IMR-90 (cell line): ENCODE data around the gene RORC. TPM values are rescaled to one million over a fixed set of nuclear protein-coding genes. Genes with fewer than 3 reads are reported as not detected.

ENCODE experiments used
- ATAC-seq: fragments of 200-7000 bp; cut with Tn5 transposase; 2 replicates; pipeline ENCODE4 v1.9.1; 2020; ENCODE audit warnings: low read depth, mild to moderate bottlenecking, moderate library complexity
- BruUV-seq: library from RNA; stranded (reverse); fragments of 400-500 nt; replicated peaks from 2 replicates; lab custom pipeline; 2021; lab: Mats Ljungman, UMichigan
- CTCF ChIA-PET: fragments of 300-600 bp; formaldehyde crosslinking; extraction: SDS; loops from one replicate; lab custom pipeline; 2021; ENCODE audit warnings: antibody characterized with exemption; lab: Yijun Ruan, JAX
- POLR2A ChIA-PET: fragments of 300-600 bp; sonication (Branson Sonifier 250); formaldehyde crosslinking; loops from one replicate; lab custom pipeline; 2022; ENCODE audit warnings: antibody characterized with exemption; ENCODE audit not compliant: unreplicated experiment; lab: Charles Lee
- DNase-seq: peaks from one replicate; pipeline ENCODE4 v3.0.0; 2013
- H2AFZ ChIP-seq: replicated peaks from 2 replicates; pipeline ENCODE3; 2013; ENCODE audit warnings: low read length, mild to moderate bottlenecking; ENCODE audit not compliant: poor library complexity
- H2AK5ac ChIP-seq: 2 replicates; pipeline ENCODE4 v1.6.1; 2013; ENCODE audit warnings: low read depth, low read length, inconsistent platforms
- H2AK9ac ChIP-seq: replicated peaks from 2 replicates; pipeline ENCODE3; 2013; ENCODE audit warnings: mild to moderate bottlenecking, low read depth, low read length, moderate library complexity; ENCODE audit not compliant: poor library complexity
- H2BK120ac ChIP-seq: 2 replicates; pipeline ENCODE4 v1.6.1; 2013; ENCODE audit warnings: low read depth, low read length, inconsistent platforms
- H2BK15ac ChIP-seq: 3 replicates; pipeline ENCODE4 v1.6.1; 2013; ENCODE audit warnings: low read depth, low read length, inconsistent platforms
- H2BK20ac ChIP-seq: 2 replicates; pipeline ENCODE4 v1.6.1; 2013; ENCODE audit warnings: low read depth, mild to moderate bottlenecking, inconsistent platforms, low read length, moderate library complexity
- H2BK5ac ChIP-seq: 2 replicates; pipeline ENCODE4 v1.6.1; 2013; ENCODE audit warnings: mild to moderate bottlenecking, low read depth, low read length, inconsistent platforms; ENCODE audit not compliant: poor library complexity, severe bottlenecking
- H3K14ac ChIP-seq: replicated peaks from 2 replicates; pipeline ENCODE4 v1.6.1; 2013; ENCODE audit warnings: low read depth, low read length, inconsistent platforms
- H3K18ac ChIP-seq: 2 replicates; pipeline ENCODE4 v1.6.1; 2013; ENCODE audit warnings: low read depth, low read length, control low read depth
- H3K23ac ChIP-seq: 2 replicates; pipeline ENCODE4 v1.6.1; 2013; ENCODE audit warnings: low read depth, low read length, inconsistent platforms
- H3K27ac ChIP-seq: 2 replicates; pipeline ENCODE4 v1.5.1; 2013; ENCODE audit warnings: mild to moderate bottlenecking, control low read depth, low read length; ENCODE audit not compliant: insufficient read depth
- H3K27me3 ChIP-seq: 2 replicates; pipeline ENCODE4 v1.6.1; 2013; ENCODE audit warnings: low read length; ENCODE audit not compliant: control insufficient read depth, insufficient read depth
- H3K36me3 ChIP-seq: 2 replicates; pipeline ENCODE4 v1.6.1; 2013; ENCODE audit warnings: low read length, mixed read lengths; ENCODE audit not compliant: control insufficient read depth, insufficient read depth
- H3K4ac ChIP-seq: 2 replicates; pipeline ENCODE4 v1.6.1; 2013; ENCODE audit warnings: low read depth, low read length, inconsistent platforms
- H3K4me1 ChIP-seq: 2 replicates; pipeline ENCODE4 v1.6.1; 2013; ENCODE audit warnings: low read length, mixed read lengths; ENCODE audit not compliant: control insufficient read depth, insufficient read depth
- H3K4me2 ChIP-seq: 2 replicates; pipeline ENCODE4 v1.6.1; 2013; ENCODE audit warnings: low read depth, mild to moderate bottlenecking, control low read depth, low read length, moderate library complexity
- H3K4me3 ChIP-seq: 2 replicates; pipeline ENCODE4 v1.5.1; 2013; ENCODE audit warnings: low read depth, mild to moderate bottlenecking, control low read depth, low read length, moderate library complexity; ENCODE audit not compliant: insufficient read depth
- H3K56ac ChIP-seq: 2 replicates; pipeline ENCODE4 v1.6.1; 2013; ENCODE audit warnings: low read length, inconsistent platforms; ENCODE audit not compliant: insufficient read depth; ENCODE audit errors: extremely low read depth
- H3K79me1 ChIP-seq, 2 experiments: 2 replicates each; pipeline ENCODE4 v1.6.1; 2013; ENCODE audit warnings: low read length in 2 of 2, inconsistent platforms in 1 of 2, low read depth in 1 of 2
- H3K9ac ChIP-seq: 2 replicates; pipeline ENCODE4 v1.6.1; 2013; ENCODE audit warnings: low read depth, low read length, control low read depth
- H3K9me1 ChIP-seq: 2 replicates; pipeline ENCODE4 v1.6.1; 2013; ENCODE audit warnings: low read length, inconsistent platforms; ENCODE audit not compliant: insufficient read depth
- H3K9me3 ChIP-seq: 2 replicates; pipeline ENCODE4 v1.6.1; 2013; ENCODE audit warnings: low read length; ENCODE audit not compliant: control insufficient read depth, insufficient read depth
- H4K20me1 ChIP-seq: 2 replicates; pipeline ENCODE4 v1.6.1; 2013; ENCODE audit warnings: low read length, inconsistent platforms; ENCODE audit not compliant: insufficient read depth
- H4K5ac ChIP-seq: 2 replicates; pipeline ENCODE4 v1.6.1; 2013; ENCODE audit warnings: mild to moderate bottlenecking, low read depth, low read length, control low read depth
- H4K8ac ChIP-seq, 2 experiments: 2 replicates each; pipeline ENCODE4 v1.6.1; 2013; ENCODE audit warnings: low read depth in 2 of 2, low read length in 2 of 2, control low read depth in 1 of 2, inconsistent platforms in 1 of 2
- H4K91ac ChIP-seq: 2 replicates; pipeline ENCODE4 v1.6.1; 2013; ENCODE audit warnings: low read depth, low read length, inconsistent platforms; ENCODE audit not compliant: insufficient read depth
- CEBPB ChIP-seq: IDR thresholded peaks from 2 replicates; pipeline ENCODE4 v1.6.1; 2012; ENCODE audit warnings: low read depth, low read length, improper control_type of control experiment
- FOS ChIP-seq: fragments of 150-350 bp; IDR thresholded peaks from 2 replicates; pipeline ENCODE4 v1.6.1; 2016; ENCODE audit warnings: low read depth, low read length
- MAFK ChIP-seq: IDR thresholded peaks from 2 replicates; pipeline ENCODE4 v1.6.1; 2012; ENCODE audit warnings: low read depth, low read length, improper control_type of control experiment
- MAZ ChIP-seq: IDR thresholded peaks from 2 replicates; pipeline ENCODE4 v1.6.1; 2012; ENCODE audit warnings: low read depth, mild to moderate bottlenecking, low read length, improper control_type of control experiment, moderate library complexity, borderline replicate concordance
- NFE2L2 ChIP-seq: fragments of 150-350 bp; IDR thresholded peaks from 2 replicates; pipeline ENCODE4 v1.6.1; 2016; ENCODE audit warnings: low read depth, mild to moderate bottlenecking, low read length
- WGBS, 2 experiments: methylation state at CpG; one replicate each; pipeline versions ENCODE4 v1.1.5 to v1.1.7; 2013; ENCODE audit warnings: missing lambda C conversion rate in 2 of 2; ENCODE audit not compliant: insufficient read length in 1 of 2; ENCODE audit errors: extremely low coverage in 2 of 2; 5-methylcytosine and 5-hydroxymethylcytosine counted together
- dilution Hi-C: fragments of 300-500 bp; cut with HindIII; formaldehyde crosslinking; loops from one replicate; pipeline ENCODE4 v1.14.3; 2018; ENCODE audit warnings: low sequenced_read_pairs; ENCODE audit not compliant: unreplicated experiment
- in situ Hi-C: fragments of 300-500 bp; cut with MboI; formaldehyde crosslinking; loops from 3 replicates; pipeline ENCODE4 v1.14.3; 2019; ENCODE audit warnings: low sequenced_read_pairs, inconsistent platforms, mixed read lengths
- intact Hi-C: fragments of 100-400 bp; cut with micrococcal nuclease; formaldehyde crosslinking; loops from 2 replicates; pipeline ENCODE4 v1.10.0; 2022
- polyA plus RNA-seq, 3 experiments: library from polyadenylated mRNA; depleted of rRNA; stranded (reverse); fragments of >200 nt; gene quantifications; 2 replicates each; pipeline ENCODE4 v1.2.3, GENCODE V29; 2012; ENCODE audit warnings: low replicate concordance in 1 of 3
- total RNA-seq: library from RNA; depleted of rRNA; stranded (reverse); fragments of >200 nt; gene quantifications from 2 replicates; pipeline ENCODE4 v1.2.3, GENCODE V29; 2012
- TF ChIP-seq, protein P1 (sequence below): conservative IDR thresholded peaks from 2 replicates; pipeline ENCODE4 v1.5.1; 2012; ENCODE audit warnings: mild to moderate bottlenecking, low read depth, low read length, improper control_type of control experiment

Gene RORC
- total and polyA plus RNA-seq, 2 of the 4 experiments (the other 2 are of a cell fraction), result not detected

DNA sequence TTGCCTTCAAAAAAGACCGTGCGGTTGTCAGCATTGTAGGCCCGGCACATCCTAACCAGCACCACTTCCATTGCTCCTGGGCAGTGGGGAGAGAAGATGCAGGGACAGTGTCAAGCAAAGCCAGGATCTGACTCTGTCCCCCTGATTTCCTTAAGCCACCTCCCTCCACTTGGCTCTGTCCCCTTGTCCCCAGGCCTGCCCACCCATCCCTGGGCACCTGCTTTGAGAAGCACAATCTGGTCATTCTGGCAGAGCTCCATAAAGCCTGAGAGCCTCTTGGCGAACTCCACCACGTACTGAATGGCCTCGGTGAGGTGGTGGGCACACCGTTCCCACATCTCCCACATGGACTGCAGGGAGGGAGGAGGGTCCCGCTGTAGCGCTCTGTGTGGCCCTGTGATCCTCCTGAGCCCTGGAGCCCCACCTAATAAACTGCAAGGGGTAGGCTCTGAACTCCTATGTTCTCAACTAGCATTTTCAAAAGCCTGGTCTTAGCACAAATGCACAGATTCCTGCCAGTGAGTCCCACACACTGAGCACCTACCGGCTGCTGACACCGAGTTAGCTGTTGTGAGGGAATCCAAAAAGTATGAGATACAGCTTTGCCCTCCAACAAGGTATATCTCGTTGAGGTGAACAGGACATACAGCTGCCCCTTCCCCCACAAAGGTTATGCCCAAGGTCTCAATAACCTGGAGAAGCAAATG is 18.2 kb downstream of the RORC start:
- H3K27ac ChIP-seq, result no peak overlapping the region
- peaks cover 71% of the 10 kb centered on the region for H3K27me3 ChIP-seq
- H2BK20ac ChIP-seq, result no peak overlapping the region
- H3K4me3 ChIP-seq, result no peak overlapping the region
- no peaks in the 10 kb centered on the region for H3K36me3 ChIP-seq
- no peak overlapping the region for H3K9ac ChIP-seq
- ATAC-seq (no peak), DNase-seq (no peak)
- H3K18ac ChIP-seq, result no peak overlapping the region
- H2BK5ac ChIP-seq, result no peak overlapping the region
- no peak overlapping the region for H3K56ac ChIP-seq
- H3K9me3 ChIP-seq, result no peaks in the 10 kb centered on the region
- H2BK15ac ChIP-seq, result no peak overlapping the region
- H4K91ac ChIP-seq, result no peak overlapping the region
- no CpG with 5 or more reads among the region's 12 CpGs for WGBS, 2 experiments
- no peaks in the 10 kb centered on the region; the same call in 1 of the 2 replicates for H3K9me1 ChIP-seq
- H3K23ac ChIP-seq, result no peak overlapping the region
- in situ Hi-C loops (no loop called here), dilution Hi-C loops (no loop called here), intact Hi-C loops (no loop called here)
- H2BK120ac ChIP-seq, result no peak overlapping the region
- no peak overlapping the region for H3K4ac ChIP-seq
- no peaks in the 10 kb centered on the region for H4K20me1 ChIP-seq
- ChIA-PET CTCF (no interaction called here), POLR2A (no interaction called here)
- no peak overlapping the region for H4K5ac ChIP-seq
- H3K4me1 ChIP-seq, result no peaks in the 10 kb centered on the region
- no peak for TF ChIP-seq FOS
- TF ChIP-seq NFE2L2, result no peak
- no peak for TF ChIP-seq MAFK
- TF ChIP-seq CEBPB, result no peak
- no peak for TF ChIP-seq MAZ
- TF ChIP-seq, protein P1, sequence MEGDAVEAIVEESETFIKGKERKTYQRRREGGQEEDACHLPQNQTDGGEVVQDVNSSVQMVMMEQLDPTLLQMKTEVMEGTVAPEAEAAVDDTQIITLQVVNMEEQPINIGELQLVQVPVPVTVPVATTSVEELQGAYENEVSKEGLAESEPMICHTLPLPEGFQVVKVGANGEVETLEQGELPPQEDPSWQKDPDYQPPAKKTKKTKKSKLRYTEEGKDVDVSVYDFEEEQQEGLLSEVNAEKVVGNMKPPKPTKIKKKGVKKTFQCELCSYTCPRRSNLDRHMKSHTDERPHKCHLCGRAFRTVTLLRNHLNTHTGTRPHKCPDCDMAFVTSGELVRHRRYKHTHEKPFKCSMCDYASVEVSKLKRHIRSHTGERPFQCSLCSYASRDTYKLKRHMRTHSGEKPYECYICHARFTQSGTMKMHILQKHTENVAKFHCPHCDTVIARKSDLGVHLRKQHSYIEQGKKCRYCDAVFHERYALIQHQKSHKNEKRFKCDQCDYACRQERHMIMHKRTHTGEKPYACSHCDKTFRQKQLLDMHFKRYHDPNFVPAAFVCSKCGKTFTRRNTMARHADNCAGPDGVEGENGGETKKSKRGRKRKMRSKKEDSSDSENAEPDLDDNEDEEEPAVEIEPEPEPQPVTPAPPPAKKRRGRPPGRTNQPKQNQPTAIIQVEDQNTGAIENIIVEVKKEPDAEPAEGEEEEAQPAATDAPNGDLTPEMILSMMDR, result no peak
- H2AFZ ChIP-seq, result no peak overlapping the region
- no peak overlapping the region for H4K8ac ChIP-seq
- no peaks in the 10 kb centered on the region for H3K79me1 ChIP-seq
- no peak overlapping the region for H3K4me2 ChIP-seq
- no peak overlapping the region for H2AK5ac ChIP-seq
- no TSS peak for BruUV-seq
- H3K14ac ChIP-seq, result no peak overlapping the region
- no peak overlapping the region for H2AK9ac ChIP-seq
